Activated naive CD8-positive, alpha-beta T cell treated with anti-CD3 and anti-CD28 coated beads, Interleukin-2, amount 50 U/mL, for 16 hours (primary cell): ENCODE results near the gene MYB.
"Not testable (repeated sequence)": the region's sequence is repeated elsewhere in the genome, so short reads cannot be mapped to it uniquely, and the experiment has no call there.

Experiments
- DNase-seq: peaks from one replicate; pipeline ENCODE4 v3.0.0-alpha.2; 2020; ENCODE audit warnings: low read depth, low spot score

The MYB gene

DNA sequence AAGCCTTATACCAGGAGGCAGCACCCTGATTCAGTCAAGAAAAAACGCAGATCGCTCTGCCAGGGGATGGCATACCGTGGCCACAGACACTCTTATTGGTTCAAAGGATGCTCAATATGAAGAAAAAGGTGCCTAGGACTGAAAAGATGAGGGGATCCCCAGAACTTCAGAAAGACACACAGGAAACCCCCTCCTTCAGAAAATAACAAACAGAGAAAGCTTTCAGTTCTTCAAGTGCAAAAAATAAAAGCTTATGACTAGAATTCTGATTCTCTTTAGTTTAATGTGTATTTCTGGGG, 17.7 kb upstream of the MYB start:
- no peak for DNase-seq

DNA sequence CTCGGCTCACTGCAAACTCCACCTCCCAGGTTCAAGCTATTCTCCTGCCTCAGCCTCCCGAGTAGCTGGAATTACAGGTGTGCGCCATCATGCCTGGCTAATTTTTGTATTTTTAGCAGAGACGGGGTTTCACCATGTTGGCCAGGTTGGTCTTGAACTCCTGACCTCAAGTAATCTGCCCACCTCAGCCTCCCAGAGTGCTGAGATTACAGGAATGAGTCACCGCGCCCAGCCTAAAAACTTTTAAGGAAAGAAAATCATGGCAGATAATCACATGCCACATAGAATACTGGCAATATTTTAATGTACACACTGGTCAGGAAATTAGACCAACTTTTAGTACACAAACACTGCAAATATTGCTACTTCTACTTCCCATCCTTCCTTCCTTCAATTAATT, 16.7 kb upstream of the MYB start:
- DNase-seq: not testable (repeated sequence)

DNA sequence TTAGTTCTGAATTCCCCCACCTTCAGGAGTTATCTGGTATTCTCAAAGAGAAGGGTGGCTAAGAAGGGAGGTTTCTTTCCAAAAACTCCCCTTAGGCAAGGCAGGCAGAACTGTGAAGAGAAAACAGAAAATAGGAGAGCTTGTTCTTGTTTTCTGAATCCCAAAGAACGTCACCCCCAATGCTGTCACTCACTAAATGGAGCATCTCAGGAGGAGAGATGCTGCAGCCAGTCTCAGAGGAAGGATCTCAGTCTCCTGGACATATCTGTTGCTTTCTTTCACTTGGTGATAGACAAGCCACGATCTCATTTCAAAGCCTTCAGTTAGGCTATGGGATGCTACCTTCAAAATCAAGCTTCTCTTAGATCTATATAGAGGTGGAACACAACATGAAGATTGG, 16.1 kb upstream of the MYB start:
- no peak for DNase-seq

DNA sequence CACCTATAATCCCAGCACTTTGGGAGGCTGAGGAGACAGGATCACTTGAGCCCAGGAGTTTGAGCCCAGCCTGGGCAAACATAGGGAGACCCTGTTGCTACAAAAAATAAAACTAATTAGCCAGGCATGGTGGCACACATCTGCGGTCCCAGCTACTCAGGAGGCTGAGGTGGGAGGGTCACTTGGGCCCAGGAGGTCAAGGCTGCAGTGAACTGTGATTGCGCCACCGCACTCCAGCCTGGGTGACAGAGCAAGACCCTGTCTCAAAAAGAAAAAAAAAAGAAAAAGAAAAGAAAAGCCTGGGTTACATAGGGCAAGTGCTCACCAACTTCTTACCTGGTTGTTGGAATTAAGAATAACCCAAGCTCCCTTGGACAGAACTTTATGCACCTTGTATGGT, 14.6 kb upstream of the MYB start:
- no peak for DNase-seq

DNA sequence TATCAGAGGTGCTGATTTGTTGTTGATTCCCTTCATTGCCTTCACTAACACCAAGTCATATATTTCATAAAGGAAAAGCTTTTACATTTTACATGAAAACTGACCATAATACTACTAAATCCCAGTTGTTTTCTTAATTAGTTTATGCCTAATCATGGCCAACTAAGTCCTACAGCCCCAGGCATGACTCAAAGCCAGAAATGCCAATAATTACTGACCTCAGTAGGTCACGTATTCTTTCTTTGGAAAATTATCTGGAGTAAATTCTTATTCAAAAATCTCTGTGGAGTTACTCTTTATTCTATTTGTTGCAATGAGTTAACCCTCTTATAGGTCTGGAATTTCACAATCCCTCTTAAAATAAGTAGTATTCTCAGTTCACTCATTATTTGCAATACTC, 13.5 kb upstream of the MYB start:
- no peak for DNase-seq

DNA sequence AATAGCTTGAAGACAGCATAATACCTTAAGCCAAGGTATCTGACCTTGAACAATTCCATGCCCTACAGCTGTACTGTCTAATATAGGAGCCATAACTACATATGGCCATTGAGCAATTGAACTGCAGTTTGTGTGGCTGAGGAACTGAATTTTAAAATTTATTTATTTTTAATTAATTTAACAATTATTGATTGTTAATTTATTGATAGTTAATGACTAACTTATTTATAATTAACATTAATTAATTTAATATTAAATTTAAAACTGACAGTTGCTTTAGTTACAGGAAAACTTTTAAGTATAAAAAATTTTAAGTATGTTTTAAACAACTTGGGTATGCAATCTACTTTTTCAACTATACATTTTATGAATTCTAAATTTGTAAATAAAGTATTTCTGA, 12.3 kb upstream of the MYB start:
- no peak for DNase-seq

DNA sequence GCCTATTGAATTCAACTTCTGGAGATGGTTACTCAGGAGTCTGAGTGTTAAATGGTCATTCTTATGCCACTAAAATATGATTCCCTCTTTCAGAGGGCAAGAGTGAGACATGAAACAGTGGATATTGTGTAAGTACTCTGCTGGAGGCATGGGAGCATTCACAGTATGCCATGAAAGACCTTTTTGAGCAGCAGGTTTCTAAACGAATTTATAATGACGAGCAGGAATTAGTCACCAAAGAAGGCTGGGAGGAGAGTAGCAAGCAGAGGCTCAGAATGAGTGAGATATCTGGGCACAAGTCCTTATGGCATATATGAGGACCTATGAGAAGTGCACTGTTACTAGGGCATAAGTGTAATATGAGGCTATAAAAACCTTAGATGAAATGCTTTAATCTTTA, 10.9 kb upstream of the MYB start:
- DNase-seq: no peak

DNA sequence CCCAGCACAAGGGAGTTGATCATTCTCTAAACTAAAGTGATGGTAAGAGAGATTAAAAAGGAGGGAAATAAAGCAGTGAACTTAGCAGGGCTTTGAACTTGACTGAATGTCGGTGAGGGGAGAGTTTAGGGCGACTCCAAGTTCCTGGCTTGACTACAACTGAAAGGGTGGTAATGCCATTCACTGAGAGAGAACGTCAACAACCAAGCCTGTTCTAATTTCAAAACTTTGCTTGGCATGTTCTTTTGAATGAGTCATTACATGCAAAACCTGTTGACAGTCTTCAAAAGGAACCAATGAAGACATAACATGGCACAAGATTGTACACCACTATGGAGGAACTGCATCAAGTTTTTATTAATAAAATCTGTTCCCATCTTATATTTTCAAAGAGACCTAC, 10.3 kb upstream of the MYB start:
- DNase-seq: no peak

DNA sequence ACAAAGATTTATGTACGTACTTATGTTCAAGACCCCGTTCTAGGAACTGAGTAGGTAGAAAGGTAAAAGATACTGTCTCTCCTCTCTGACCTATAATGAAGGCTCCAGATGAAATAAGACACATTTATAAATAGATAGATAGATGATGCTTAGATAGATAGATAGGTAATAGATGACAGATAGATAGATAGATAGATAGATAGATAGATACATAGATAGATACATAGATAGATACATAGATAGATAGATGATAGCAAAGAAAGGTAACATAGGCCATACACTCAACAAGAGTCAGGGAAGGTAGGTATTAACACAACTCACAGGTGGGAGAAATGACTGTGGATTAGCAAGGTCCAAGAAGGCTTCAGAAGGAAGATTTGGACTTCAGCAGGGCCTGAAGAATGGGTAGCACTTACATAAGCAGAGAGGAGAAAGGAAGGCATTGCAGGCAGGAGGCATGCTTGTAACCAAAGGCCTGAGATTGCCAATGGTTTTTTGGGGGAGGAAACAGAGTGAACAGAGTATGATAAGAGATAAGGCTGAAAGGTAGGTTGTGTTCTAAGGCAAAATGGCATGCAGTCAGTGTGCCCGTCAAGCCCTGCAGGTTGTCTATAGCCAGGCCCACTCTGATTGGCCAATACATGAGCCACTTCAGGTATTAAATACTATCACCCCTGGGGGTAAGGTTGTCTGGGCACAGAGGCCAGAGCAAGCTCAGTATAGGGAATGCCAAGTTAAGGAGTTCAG, 7.7 kb upstream of the MYB start:
- no peak for DNase-seq

DNA sequence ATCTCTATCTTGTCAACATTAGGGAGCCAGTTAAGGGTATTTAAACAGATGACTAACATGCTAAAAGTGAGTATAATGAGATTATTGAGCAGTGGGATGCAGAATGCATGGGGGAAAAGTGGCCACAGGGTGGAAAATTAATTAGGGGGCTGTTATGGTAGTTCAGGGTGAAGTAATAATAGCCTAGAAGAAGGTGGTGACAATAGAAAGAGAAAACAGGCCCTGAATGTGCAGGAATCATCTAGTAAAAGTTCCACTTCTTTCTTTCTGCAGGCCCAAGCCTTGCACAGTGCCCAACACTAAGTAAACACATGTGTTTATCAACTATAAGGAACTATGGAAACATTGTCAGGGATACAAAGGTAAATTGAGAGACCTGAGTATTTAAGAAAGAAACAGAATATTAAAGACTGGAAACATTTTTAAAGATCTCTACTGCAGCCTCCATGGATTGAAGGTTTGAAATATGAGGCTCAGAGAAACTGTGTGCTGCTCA, 7.1 kb upstream of the MYB start:
- no peak for DNase-seq

DNA sequence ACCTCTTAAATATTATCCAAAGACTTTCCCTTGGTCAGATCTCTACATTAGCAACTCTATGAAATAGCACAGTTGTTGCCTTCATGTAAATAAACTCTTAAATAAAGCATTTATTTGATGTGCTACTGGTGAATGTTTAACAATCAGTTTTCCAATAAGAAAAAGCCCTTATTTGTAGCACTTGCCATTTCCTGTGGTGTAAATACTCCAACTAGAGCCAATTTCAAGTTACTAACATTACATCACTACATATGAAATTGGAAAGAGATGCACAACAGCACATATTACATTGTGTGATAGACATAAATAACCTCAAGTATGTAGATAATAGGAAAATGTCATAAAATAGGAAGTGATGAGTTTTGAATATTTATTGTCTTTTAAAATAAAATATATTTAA, 5.0 kb upstream of the MYB start:
- DNase-seq: no peak

DNA sequence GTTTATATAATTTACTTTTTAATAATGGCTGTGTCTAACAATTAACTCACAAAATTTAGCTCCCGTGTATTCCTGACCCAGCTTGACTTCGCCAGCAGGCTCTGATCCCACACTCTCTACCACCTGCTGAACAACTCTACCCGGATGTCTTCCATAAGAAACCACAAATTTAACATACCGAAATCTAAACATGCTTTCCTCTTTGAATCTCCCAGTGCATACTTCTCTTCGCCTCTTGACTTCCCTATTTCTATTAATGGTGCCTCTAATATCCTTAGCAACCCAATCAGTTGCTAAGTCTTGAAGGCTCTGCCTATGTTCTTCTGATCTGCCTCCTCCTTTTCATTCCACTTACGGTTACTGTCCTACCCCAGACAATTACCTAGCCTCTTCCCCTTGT, 4.6 kb upstream of the MYB start:
- no peak for DNase-seq

DNA sequence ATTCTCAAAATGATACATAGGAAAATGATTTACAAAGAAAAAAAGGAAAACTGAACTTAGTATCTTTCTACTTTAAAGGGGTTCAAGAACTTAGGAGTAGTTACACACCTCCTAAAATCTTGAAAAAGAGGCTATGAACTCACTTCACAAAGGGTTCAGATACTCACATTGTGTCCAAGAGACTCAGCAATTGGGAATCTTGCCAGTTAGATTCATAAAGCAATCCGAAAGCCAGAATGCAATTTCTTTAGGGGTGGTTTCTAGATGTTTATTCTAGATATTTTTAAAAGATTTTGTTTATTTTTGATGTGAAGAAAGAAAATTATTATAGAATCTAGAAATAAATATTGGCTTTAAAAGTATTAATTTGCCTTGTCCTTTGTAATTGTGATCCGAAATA, 1.7 kb upstream of the MYB start:
- DNase-seq: no peak

DNA sequence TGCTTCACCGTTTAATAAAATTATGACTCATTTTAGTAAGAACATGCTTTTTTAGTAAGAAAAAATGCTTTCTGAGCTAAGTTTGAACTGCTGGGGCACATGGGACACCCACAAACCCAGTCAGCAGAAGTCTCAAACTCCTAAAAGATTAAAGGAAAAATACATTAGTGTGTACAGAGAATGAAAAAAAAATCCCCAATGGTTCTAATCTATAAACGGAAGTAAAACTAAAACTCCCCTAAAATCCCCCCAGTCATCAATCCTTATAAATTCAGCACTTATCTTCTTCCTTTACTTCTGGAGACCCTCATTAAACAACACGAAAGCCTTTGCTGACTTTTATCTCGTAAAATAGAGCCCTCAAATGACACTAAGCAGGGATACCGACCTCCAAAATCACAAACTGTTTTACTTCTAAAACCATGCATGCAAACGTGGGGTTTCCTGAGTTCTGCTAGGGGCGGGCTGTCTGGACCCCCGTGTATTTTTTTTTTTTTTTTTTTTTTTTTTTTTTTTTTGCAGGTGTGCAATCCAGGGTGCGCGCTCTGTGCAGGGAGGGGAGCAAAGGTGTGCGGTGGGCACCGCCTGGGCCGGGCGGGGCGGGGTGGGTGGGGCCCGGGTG, 1.1 kb upstream of the MYB start:
- no peak for DNase-seq

DNA sequence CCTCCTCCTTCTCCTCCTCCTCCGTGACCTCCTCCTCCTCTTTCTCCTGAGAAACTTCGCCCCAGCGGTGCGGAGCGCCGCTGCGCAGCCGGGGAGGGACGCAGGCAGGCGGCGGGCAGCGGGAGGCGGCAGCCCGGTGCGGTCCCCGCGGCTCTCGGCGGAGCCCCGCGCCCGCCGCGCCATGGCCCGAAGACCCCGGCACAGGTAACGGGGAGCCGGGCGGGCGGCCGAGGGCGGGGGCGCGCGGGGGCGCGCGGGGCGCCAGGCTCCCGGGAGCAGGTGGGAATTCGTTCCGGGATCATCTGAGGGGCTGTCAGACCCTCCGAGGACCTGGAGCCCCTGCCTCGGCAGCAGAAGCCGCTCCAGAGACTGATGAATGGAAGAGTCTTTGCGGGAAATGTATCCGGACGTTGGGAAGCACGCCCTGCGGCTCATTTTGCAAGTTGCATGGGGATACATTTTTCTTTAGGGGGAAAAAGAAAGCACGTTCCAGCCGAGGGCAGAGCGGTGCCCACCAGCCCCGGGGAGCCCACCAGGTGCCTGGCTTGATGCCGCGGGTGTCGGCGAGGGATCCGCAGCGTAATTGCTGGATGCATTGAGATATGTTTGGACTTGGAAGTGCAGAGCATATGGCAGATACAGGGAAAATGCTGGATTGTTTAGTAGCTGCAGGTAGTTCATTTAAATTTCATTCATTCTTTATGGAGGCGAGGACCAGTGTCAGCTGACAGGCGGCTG, 394 bp downstream of the MYB start:
- no peak for DNase-seq

DNA sequence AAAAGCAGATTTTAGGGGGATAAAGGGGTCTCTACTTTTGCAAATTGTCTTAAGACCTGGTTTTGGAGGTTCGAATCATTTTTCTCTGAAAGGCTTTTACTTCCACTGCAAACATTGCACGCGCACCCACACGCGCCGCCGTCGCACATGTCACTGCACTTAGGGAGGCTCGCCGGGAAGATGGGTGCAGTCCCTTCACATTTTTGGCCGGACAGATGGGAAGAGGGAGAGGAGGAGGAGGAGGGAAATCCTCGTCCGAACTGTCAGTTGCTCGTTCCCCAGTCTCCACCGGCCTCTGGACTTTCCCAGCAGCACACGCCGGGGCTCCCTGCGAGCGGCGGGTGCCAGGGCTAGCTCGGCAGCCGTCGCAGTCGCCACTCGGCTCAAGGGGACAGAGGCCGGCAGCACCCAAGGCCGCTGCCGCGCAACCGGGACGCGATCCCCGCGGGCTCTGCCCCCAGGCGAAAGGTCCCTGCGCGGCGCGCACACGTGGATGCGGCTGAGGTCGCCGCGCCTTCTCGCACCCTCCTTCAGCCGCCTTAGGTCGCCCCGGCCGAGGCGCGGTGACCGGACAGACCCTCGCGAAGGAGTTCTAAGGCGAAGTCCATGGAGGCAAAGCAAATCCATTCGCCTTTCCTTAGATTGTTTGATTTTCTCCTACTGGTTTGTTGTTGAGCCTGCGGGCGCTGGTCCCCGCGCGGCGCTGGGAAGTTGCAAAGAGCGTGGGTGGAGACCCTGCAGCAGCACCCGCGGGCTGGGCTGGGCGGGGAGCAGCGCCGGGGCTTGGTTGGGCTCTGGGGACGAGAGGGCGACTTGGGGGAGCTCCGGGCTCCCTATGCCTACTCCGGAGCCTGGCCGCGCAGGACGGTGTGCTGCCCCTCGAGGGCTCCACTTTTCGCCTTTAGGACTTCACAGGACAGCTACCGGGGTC, 1.2 kb downstream of the MYB start:
- DNase-seq: no peak

DNA sequence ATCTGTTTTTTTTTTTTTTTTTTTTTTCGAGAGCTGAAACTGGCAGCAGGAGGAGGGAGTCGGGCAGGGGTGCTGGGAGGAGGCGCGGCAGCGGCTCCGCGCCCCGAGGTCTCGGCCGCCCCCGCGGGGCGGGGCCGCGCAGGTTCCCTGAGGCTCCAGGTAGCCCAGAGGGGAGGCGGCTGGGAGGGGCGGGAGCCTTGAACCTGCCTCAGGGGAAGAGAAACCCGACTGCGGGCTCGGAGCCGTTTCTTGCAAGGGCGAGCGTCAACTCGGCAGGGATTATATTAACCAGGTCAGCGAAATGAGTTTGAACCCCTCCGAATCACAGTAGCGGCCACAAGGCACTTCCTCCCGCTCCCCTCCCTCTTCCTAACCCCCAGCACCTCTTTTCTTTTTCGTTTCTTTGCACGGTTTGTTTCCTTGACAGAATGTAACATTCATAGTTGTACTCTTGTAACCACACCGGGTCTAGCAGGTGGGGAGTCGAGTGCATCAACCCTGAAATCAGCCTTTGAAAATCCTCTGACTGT, 2.0 kb downstream of the MYB start:
- peak; percentile 65 for DNase-seq

DNA sequence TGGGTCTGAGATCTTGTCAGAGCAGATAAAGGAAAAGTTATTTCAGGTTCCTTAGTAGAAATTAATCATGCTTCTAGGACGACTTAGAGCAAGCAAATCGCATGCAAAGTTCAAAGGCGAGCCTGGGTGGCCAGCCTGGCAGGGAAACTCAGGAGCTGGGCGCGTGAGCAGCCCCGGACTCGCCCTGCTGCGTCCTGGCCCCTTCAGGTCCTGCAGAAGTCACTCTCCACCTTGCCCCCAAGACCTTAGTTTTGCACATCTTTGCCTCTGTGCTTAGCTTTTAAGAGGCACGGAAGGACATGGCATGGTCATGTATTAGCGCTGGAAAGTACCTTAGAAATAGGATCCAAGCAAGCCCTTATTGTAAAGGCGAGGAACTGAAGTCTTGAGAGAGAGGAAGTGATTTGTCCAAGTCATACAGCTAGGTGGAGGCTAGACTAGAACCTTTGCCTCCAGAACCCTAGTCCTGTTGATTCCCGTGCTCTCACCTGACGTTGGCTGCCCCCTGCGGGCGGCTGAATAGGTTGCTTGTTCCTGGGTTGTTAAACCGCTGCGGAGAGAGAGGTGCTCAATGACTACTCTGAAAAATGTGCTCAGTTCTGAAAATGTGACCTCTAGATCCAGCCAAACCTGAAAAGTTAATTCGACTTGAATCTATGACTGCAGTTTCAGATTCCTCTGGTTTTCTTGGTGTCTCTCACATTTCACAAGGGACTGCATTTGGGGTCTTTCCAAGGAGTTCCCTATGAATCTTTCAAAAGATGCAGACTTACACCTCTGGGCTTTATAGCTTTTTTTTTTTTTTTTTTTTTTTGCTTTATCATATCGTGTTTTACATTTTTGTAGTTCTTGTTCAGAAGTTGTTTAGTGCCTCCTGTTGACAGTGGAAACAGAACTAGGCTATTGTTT, 2.7 kb downstream of the MYB start:
- DNase-seq: peak; percentile 62

DNA sequence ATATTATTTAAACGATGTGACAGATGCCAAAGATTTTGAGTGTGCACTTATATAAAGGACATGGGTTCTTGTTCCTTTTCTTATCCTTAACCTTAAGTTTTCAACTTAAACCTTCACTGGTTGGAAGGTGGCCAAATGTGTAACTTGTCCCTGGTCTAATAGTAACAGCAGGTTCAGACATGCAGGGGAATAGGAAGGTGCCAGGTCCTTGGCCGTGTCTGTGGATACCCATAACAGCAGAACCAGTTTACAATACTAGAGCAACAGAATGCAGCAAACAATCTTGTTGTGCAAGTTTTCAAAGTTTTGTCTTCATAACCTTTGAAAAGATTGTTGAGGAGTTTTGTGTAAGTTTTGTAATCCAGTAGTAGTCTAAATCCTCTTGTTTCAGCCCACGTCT, 4.4 kb downstream of the MYB start:
- DNase-seq: no peak

DNA sequence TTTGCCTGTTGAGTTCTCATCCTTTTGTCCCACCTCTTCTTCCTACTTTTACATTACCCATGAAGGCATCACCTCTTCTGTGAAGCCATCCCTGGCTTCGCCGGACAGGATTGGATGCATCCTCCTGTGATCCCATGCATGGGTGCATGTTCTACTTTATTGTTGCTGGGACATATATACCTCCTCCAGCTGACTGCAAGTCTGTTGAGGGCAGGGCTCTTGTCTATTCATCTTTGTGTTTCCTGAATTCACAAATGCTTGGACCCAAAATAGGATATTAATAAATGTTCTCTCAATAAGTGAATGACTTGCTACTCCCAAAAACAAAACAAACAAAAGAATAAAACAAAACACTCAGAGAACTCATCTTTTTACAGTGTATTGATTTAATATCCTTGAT, 5.1 kb downstream of the MYB start:
- DNase-seq: no peak

DNA sequence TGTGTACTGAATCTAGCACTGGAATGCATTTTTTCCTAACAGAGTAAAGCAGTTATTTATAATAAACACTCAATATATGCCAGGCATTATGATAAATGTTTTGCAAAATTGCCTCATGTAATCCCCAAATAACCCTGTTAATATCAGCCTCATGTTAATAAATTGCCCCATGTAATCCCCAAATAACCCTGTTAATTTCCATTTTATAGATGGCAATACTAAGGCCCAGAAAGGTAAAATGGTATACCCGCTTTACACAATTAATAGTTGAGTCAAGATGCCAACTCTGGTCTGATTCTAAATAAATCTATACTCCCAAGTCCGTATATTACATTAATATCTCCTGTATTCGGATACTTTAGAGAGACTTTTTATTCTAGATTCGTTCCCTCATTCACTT, 6.3 kb downstream of the MYB start:
- no peak for DNase-seq
